Activated T-cell treated with anti-CD3 and anti-CD28 coated beads for 4 hours (primary cell): Measurements from ENCODE around the gene HTT.

Experiments used
- DNase-seq: peaks from one replicate; pipeline ENCODE4 v3.0.0-alpha.2; 2020

The HTT gene

DNA sequence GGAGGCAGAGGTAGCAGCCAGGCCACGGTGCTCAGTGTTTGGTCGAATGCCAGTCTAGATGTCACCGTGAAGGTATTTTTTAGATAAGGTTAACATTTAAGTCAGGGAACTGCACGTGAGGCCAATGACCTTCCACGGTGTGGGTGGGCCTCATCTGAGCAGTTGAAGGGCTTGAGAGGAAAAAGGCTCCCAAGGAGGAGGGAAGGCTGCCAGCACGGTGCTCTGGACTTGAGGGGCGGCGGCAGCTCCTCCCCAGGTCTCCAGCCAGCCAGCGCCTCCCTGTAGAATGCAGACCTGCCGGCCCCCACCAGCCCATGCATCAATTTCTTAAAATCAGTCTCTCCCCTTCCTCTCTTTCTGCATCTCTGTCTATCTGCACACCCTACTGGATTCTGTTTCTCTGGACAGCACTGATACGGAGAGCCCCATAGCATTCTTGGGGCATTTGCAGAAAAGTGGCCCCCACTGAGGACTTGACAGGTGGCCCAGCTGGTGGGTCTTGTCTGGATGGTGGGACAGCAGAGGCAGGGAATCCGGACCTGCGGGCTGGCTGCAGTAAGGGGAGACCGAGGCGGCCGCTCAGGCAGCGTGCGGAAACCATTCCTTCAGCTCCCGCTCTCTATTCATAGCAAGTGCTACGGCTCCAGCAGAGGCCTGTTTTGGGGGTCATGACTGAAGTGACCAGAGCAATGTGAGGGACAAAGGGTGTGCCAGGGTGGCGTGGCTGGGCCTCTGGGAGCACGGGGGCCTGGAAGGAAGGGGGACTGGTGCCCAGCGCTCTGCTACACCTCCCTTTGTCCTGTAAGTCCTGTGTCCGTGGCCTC is 210.5 kb downstream of the HTT start:
- DNase-seq: no peak

DNA sequence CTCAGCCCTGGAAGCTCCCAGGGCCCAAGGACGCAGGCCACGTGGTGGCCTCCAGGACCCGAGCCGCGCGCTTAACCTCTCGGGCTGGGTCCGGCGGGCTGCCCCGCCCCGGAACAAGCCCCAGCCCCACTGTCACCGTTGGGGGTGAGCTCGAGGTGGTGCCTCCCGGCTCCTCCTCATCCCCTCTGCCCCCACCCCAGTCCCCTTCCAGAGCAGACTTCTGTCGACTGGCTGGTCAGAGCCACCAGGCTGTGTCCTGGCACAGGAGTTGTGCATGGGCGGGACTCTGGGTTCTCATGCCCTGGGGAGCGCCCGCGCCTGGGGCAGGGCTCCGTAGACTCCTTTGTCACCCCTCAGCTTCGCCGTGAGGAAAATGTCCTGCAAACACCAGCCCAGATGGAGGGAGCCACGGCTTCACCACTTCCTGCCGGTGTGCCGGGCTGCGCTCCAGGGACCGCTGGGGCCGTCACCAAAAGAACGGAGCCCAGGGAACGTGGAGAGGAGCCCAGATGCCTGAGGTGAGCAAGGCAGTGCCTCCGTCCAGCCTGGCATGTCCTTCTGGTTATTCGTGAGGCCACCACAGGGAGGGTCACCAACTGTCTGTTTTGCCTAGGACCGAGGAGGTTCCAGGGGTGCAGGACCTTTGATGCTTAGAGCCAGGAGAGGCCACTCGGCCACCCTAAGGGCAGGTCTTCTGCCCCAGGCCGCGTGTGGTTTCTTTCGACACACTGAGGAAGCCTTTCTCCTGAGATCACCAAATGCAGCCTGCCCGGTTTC is 211.3 kb downstream of the HTT start:
- DNase-seq: no peak

DNA sequence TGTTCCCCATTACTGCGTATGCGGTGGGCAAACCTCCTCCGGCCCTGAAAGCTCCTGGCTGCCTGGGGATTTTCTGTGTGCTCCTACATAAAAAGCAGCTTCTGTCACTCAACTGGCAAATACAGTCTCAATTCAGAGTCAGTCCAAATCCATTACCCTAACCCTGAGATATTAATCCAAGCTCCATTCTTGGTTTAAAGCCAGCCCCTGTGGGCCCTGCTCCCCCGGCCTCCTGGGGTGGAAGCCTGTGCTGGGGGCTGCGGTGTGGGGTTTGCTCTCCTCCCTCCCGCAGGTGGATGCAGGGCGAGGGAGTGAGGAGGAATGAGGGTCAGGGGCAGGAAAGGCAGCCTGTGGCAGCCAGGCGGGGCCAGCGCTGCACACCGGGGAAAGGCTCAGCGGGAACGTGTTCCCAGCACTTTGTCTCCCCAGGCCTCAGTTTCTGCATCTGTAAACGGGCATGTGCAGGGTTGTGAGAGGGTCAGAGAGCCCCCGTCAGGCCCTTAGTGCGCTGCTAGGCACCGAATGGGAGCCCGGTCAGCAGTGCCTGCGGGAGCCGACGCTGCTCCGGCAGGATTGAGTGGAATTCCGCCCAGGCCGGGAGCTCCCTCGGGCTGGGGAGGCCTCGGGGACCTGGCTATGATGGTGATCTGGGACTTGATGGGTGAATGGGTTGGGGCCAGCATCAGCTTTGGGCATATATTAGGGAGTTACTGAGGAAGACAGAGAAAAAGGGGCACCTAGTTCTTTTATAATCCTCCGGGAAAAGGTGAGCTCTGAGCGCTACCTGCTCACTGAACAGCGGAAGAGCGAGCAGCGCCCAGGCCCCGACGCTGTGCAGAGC is 212.1 kb downstream of the HTT start:
- no peak for DNase-seq

DNA sequence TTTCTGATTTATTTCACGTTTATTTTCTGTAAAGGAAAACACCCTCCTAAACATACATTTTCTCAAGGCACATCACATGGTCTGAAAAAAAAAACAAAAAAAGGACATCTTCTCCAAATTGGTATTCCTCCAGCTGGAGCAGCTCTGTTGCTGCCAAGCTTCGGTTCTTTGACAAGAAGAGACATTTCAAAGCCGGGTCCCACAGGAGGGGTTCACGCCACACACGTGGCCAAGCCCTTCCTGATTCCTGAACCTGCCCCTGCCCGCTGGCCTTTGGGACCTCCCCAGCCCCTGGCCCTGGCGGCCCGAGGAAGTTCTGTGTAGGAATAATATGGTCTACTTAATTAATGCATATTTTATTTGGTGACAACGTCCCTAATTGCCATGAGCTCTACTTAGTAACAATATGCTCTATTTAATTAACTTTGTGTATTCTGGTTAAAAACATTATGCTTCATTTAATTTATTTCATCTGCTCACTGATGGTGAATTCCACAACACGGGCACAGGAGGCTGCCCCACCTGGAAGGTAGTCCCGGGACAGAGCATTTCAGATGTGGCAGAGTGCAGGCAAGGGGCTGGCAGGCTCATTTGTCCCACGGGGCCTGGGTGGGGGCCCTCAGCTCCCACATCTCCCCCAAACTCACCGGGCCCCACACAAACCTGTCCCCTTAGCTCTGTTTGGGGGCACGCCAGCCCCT is 212.9 kb downstream of the HTT start:
- DNase-seq: no peak

DNA sequence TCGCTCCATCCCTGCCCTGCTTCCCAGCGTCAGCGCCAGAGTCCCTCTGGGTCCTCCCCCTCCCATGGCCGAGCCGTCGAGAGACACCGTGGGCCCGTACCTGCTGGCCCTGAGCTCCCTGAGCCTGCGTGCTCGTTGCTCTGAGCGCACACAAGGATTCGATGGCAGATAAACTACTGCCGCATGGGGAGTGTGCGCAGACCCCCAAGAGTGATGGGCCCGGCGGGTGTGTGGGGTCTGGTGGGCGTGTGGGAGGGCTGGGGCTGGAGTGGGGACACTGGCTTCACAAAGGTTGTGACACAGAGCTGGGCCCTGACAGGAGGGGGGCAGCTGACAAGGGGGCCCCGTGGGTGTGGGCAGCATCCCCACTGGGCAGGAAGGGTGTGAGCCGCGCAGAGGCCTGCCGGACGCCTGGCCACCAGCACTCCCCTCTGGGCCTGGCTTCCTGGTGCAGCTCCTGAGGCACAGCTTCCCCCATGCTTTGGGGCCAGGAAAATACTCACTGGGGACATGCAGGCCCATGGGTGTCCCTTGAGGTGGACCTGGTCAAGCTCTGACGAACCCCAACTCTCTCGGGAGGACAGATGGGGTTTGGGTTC is 213.6 kb downstream of the HTT start:
- no peak for DNase-seq

DNA sequence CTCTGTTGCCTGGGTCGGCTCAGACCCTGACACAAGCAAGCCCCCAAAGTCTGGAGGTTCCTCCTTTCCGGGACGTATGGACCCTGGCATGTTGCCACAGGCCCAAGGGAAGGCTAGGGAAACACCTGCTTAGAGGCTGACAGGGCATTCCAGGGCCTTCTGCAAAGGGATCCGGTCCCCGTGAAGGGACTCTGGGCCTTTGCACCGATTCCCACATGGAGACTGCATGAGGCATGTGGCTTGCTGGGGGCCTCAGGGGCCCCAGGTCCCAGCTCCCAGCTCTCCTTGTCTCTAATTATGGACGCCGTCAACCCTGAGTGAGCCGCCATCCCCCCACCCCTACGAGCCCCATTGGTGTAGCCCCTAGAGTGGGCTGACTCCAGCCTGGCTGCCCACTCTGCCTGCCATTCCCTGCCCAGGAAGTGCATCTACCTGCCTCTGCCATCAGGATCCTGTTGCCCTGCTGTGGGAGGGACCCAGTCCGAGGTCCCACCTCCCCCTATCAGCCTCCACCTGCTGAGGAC is 214.2 kb downstream of the HTT start:
- no peak for DNase-seq

DNA sequence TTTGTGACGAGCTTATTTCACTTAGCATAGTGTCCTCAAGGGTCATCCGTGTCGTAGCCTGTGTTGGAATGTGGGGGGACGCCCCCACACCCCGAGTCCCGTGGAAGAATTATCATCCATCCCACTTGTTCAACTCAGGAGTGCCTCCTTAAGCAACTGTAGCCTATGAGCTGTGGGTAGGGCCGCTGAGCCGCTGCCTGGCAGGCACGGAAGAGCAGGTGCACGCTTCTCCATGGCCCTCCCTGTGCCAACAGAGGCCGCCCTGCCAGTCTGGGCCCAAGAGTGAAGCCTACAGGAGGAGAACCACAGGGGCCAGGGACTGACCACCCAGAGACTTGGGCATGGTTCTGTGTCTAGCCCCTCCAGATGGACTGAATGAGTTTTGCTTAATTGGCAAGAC is 216.0 kb downstream of the HTT start:
- no peak for DNase-seq

DNA sequence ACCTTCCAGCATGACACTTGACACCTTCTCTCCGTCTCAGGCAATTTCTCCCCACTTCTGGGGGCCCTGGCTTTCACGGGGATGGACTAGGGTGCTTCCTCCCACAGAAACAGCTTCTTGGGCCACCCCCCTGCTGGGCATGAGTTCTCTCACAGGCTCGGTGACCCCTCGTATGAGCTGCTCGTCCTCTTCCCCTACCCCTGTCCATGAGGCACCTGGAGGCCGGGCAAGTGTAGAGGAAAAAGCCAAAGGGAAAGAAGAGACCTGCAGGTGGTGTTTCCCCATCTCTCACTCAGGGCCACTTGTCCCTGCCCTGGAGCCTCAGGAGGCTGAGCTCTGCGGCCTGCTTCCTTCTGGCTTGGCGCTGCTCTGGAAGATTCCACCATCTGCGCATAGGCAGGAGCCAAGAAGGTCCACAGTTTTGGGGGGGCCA is 216.4 kb downstream of the HTT start:
- no peak for DNase-seq

DNA sequence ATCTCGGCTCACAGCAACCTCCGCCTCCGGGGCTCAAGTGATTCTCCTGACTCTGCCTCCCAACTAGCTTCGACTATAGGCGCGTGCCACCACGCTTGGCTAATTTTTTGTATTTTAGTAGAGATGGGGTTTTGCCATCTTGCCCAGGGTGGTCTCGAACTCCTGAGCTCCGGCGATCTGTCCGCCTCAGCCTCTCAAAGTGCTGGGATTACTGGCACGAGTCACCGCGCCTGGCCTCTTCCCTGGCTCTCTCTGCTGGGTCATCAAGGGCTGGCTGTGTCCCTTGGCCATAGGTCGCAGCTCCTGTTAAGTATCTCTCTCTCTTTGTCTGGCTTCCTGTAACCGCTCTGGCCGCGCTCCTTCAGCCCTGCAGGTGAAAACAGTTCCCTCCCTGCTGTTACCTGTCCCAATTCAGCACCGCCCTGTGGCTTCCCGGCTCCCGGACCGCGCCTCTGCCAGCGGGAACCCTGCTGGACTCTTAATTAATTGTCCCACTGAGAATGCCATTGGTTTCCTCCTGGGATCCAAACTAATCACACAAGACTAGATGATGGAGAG is 217.0 kb downstream of the HTT start:
- DNase-seq: no peak

DNA sequence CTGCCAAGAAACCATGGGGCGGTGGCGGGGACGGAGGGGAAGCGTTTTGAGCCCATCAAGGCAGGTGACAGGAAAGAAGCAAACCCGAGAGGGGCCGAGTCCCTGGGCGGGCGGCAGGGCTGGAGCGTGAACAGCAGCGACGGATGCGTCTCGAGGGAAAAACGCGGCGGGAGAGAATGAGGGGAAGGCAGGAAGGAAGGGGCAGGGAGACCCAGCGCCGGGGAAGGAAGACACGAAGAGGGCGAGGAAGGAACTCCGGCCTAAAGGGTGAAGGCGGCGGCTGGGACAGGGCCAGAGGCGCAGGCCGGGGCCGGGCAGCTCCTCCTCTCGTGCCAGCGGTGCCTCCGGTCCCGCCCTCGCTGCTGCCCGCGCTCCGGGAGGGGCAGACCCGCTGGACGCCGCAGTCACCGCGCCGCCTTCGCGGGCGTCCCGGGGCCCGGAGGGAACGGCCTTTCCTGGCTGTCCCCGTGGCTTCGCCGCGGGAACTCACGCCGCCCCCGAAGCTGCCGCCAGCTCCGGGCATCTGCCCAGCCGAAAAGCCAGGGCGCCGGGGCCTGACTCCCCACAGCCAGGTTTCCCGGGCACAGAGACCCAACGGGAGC is 217.6 kb downstream of the HTT start:
- no peak for DNase-seq

DNA sequence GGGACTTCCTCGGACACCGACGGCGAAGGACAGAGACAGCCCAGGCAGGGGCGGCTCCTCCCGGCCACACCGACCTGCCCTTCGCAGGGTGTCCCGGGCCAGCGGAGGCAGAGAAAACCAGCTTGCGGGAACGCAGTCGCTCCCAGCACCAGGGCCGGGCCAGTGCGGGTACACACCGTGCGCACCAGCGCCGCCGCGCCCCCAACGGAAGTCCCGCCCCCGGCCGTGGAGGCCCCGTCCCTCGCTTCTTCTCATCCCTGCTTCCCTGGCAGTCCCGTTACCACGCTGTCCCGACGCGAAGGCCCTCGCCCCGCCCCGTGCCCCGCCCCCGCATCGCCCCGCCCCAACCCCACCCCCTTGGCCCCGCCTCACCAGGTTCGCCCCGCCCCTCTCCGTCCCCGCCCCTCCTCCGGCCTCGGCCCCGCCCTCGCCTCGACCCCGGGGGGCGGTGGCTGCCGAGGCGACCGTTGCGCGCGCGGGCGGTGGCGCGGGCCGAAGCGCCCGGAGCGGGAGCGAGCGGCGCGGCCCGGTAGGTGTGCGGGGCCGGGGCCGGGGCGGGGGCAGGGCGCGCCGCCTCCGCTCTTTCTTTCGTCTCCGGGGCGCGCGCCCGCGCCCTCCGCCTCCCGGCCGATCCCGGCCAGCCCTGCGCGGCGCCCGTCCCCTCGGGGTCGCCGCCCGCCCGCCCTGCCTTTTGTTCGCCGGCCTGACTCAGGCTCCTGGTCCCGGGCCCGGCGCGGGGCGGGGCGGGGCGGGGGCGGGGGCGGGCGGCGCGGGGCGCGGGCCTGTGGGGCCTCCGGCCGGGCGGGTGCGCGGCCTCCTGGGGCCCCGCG is 218.3 kb downstream of the HTT start, which contains the start of gene RGS12:
TSS of gene RGS12 (plus strand) at position 451 of the 830 bp plus-strand sequence. CDS start 23,150 bp downstream, outside the sequence.
- DNase-seq: peak; percentile 73
